ENCODE measurements around the gene MACROD2. TPM values are rescaled to one million over a fixed set of nuclear protein-coding genes. Genes with fewer than 3 reads are reported as not detected.

MACROD2 gene
- total and polyA plus RNA-seq, 2 of the 4 experiments (the other 2 are of a cell fraction), result not detected

GRCh38 chr20:14732343-14732742 lies 737.0 kb downstream of the MACROD2 start:
- intact Hi-C loops (cut with micrococcal nuclease), result no loop called here
- H3K9ac ChIP-seq (ENCODE audit: low read depth, low read length), result no peak overlapping the region
- H3K23ac ChIP-seq (ENCODE audit: low read depth, low read length), result no peak overlapping the region
- H2BK20ac ChIP-seq (ENCODE audit: low read depth, low read length), result no peak overlapping the region
- no peak overlapping the region for H4K5ac ChIP-seq (ENCODE audit: low read depth, low read length)
- no peak overlapping the region for H3K56ac ChIP-seq (ENCODE audit: extremely low read depth, insufficient read depth, low read length)
- no peak overlapping the region for H2BK120ac ChIP-seq (ENCODE audit: low read depth, low read length)
- ATAC-seq (ENCODE audit: low read depth) (no peak), DNase-seq (no peak)
- no peaks in the 10 kb centered on the region for H3K4me1 ChIP-seq (ENCODE audit: control insufficient read depth, insufficient read depth, low read length)
- H2BK15ac ChIP-seq (ENCODE audit: low read depth, low read length), result no peak overlapping the region
- no peak overlapping the region for H3K27ac ChIP-seq (ENCODE audit: insufficient read depth, low read length)
- TF ChIP-seq FOS (IDR thresholded peaks at IDR 0.05; ENCODE audit: low read depth, low read length) (no peak), RFX5 (IDR thresholded peaks at IDR 0.05; ENCODE audit: low read depth, low read length) (no peak), NFE2L2 (IDR thresholded peaks at IDR 0.05; ENCODE audit: low read depth, low read length) (no peak), MAZ (IDR thresholded peaks at IDR 0.05; ENCODE audit: borderline replicate concordance, low read depth, low read length) (no peak), RCOR1 (IDR thresholded peaks at IDR 0.05; ENCODE audit: insufficient replicate concordance, low read length) (no peak), RAD21 (IDR thresholded peaks at IDR 0.05; ENCODE audit: low read length) (no peak), POLR2A (IDR thresholded peaks at IDR 0.05; ENCODE audit: low read depth, low read length) (no peak), CHD1 (IDR thresholded peaks at IDR 0.05; ENCODE audit: low read depth, low read length) (no peak), BHLHE40 (IDR thresholded peaks at IDR 0.05; ENCODE audit: low read depth, low read length) (no peak), SMC3 (IDR thresholded peaks at IDR 0.05; ENCODE audit: low read depth, low read length) (no peak)
- no peak overlapping the region for H2AK5ac ChIP-seq (ENCODE audit: low read depth, low read length)
- H2BK5ac ChIP-seq (ENCODE audit: low read depth, low read length, poor library complexity, severe bottlenecking), result no peak overlapping the region
- no TSS peak for BruUV-seq (replicated peaks)
- H2AFZ ChIP-seq (replicated peaks; ENCODE audit: low read length, poor library complexity), result no peak overlapping the region
- H3K4ac ChIP-seq (ENCODE audit: low read depth, low read length), result no peak overlapping the region
- no peaks in the 10 kb centered on the region for H3K79me1 ChIP-seq (ENCODE audit: low read depth in 1 of 2, low read length in 2 of 2)
- no peak overlapping the region for H3K4me3 ChIP-seq (ENCODE audit: insufficient read depth, low read depth, low read length)
- H3K9me3 ChIP-seq (ENCODE audit: control insufficient read depth, insufficient read depth, low read length), result no peaks in the 10 kb centered on the region
- no peak overlapping the region for H3K18ac ChIP-seq (ENCODE audit: low read depth, low read length)
- dilution Hi-C loops (cut with HindIII; ENCODE audit: low sequenced_read_pairs, unreplicated experiment), result no loop called here
- H3K27me3 ChIP-seq (ENCODE audit: control insufficient read depth, insufficient read depth, low read length), result no peaks in the 10 kb centered on the region
- ChIA-PET CTCF (no interaction called here), POLR2A (ENCODE audit: unreplicated experiment) (no interaction called here)
- no peak overlapping the region for H4K91ac ChIP-seq (ENCODE audit: insufficient read depth, low read depth, low read length)
- H3K4me2 ChIP-seq (ENCODE audit: low read depth, low read length), result no peak overlapping the region
- H2AK9ac ChIP-seq (replicated peaks; ENCODE audit: low read depth, low read length, poor library complexity), result no peak overlapping the region
- no CpG with 5 or more reads among the region's 3 CpGs for WGBS, 2 experiments (ENCODE audit: extremely low coverage in 2 of 2, insufficient read length in 1 of 2)
- H3K36me3 ChIP-seq (ENCODE audit: control insufficient read depth, insufficient read depth, low read length), result no peaks in the 10 kb centered on the region
- no peaks in the 10 kb centered on the region for H3K9me1 ChIP-seq (ENCODE audit: insufficient read depth, low read length)
- H3K14ac ChIP-seq (replicated peaks; ENCODE audit: low read depth, low read length), result no peak overlapping the region
- H4K20me1 ChIP-seq (ENCODE audit: insufficient read depth, low read length), result no peaks in the 10 kb centered on the region
- H4K8ac ChIP-seq (ENCODE audit: low read depth in 2 of 2, low read length in 2 of 2), result no peak overlapping the region
- in situ Hi-C loops (cut with MboI; ENCODE audit: low sequenced_read_pairs), result no loop called here

All from IMR-90 (cell line).